Naive thymus-derived CD4-positive, alpha-beta T cell (primary cell): ENCODE measurements around the gene CIP2A. TPM values are rescaled to one million over a fixed set of nuclear protein-coding genes. Genes with fewer than 3 reads are reported as not detected.
A peak's percentile ranks its signal among the peaks of the same experiment; 100 is the strongest.

Experiments used
- ATAC-seq: fragments of 150-1000 bp; cut with Tn5 transposase; 2 replicates; pipeline ENCODE4 v1.10.0; 2021; ENCODE audit warnings: mild to moderate bottlenecking, moderate library complexity
- CTCF ChIA-PET: fragments of 350-600 bp; sonication (Branson Sonifier 250); formaldehyde crosslinking; loops from one replicate; lab custom pipeline; 2021; ENCODE audit warnings: antibody characterized with exemption; lab: Charles Lee
- POLR2A ChIA-PET: fragments of 350-600 bp; sonication (Branson Sonifier 250); formaldehyde crosslinking; loops from one replicate; lab custom pipeline; 2021; ENCODE audit warnings: antibody characterized with exemption, inconsistent platforms; lab: Charles Lee
- DNase-seq, 9 donors: peaks; one replicate each; pipeline versions ENCODE4 v3.0.0 to v3.0.0-alpha.2; 2020 to 2022; ENCODE audit warnings: mixed read lengths in 1 of 9
- H3K27ac ChIP-seq: one replicate; pipeline ENCODE4 v1.7.0; 2013; ENCODE audit warnings: mild to moderate bottlenecking, low read depth, low read length, moderate library complexity
- H3K27me3 ChIP-seq, 2 donors: one replicate each; pipeline ENCODE4 v1.7.0; 2013; ENCODE audit warnings: low read length in 2 of 2, mild to moderate bottlenecking in 2 of 2, moderate library complexity in 2 of 2; ENCODE audit not compliant: control insufficient read depth in 2 of 2, insufficient read depth in 2 of 2
- H3K36me3 ChIP-seq, 3 experiments: 1 replicate in 2 of 3; 2 replicates in 1 of 3; pipeline ENCODE4 v1.7.0; 2013; ENCODE audit warnings: low read length in 3 of 3, mild to moderate bottlenecking in 3 of 3, moderate library complexity in 1 of 3; ENCODE audit not compliant: insufficient read depth in 3 of 3, control insufficient read depth in 2 of 3
- H3K4me1 ChIP-seq, 2 donors: one replicate each; pipeline ENCODE4 v1.7.0; 2013; ENCODE audit warnings: low read length in 2 of 2, mild to moderate bottlenecking in 2 of 2, moderate library complexity in 1 of 2; ENCODE audit not compliant: control insufficient read depth in 2 of 2, insufficient read depth in 2 of 2
- H3K4me3 ChIP-seq: 2 replicates; pipeline ENCODE4 v1.7.0; 2013; ENCODE audit warnings: mild to moderate bottlenecking, low read length
- H3K9me3 ChIP-seq, 3 experiments: 1 replicate in 2 of 3; 2 replicates in 1 of 3; pipeline ENCODE4 v1.7.0; 2013; ENCODE audit warnings: low read length in 3 of 3; ENCODE audit not compliant: control insufficient read depth in 2 of 3
- H3K27ac Mint-ChIP-seq, 9 donors: one replicate each; pipeline ENCODE4 v1.8.0; 2020 to 2022; ENCODE audit warnings: mixed read lengths in 9 of 9, mild to moderate bottlenecking in 8 of 9, moderate library complexity in 5 of 9, inconsistent platforms in 2 of 9
- H3K27me3 Mint-ChIP-seq, 5 donors: one replicate each; pipeline ENCODE4 v1.8.0; 2021 to 2022; ENCODE audit warnings: mixed read lengths in 5 of 5, mild to moderate bottlenecking in 1 of 5
- H3K36me3 Mint-ChIP-seq, 5 donors: one replicate each; pipeline ENCODE4 v1.8.0; 2020 to 2022; ENCODE audit warnings: mixed read lengths in 5 of 5, mild to moderate bottlenecking in 3 of 5, inconsistent platforms in 1 of 5
- H3K4me1 Mint-ChIP-seq, 7 donors: one replicate each; pipeline ENCODE4 v1.8.0; 2020 to 2022; ENCODE audit warnings: mixed read lengths in 7 of 7, mild to moderate bottlenecking in 3 of 7, inconsistent platforms in 1 of 7
- H3K4me3 Mint-ChIP-seq, 10 donors: one replicate each; pipeline ENCODE4 v1.8.0; 2020 to 2022; ENCODE audit warnings: mild to moderate bottlenecking in 10 of 10, mixed read lengths in 10 of 10, moderate library complexity in 6 of 10, inconsistent platforms in 2 of 10
- H3K9me3 Mint-ChIP-seq, 11 donors: one replicate each; pipeline ENCODE4 v1.8.0; 2020 to 2022; ENCODE audit warnings: mixed read lengths in 11 of 11, mild to moderate bottlenecking in 4 of 11, inconsistent platforms in 1 of 11, moderate library complexity in 1 of 11
- intact Hi-C, 2 donors: fragments of 100-400 bp; cut with micrococcal nuclease; formaldehyde crosslinking; loops; one replicate each; pipeline ENCODE4 v1.15.1; 2023
- polyA plus RNA-seq, 2 donors: library from polyadenylated mRNA; unstranded; fragments of 300-500 nt; fragmentation: Illumina TruSeq; gene quantifications; one replicate each; pipeline ENCODE4 v1.2.3, GENCODE V29; 2021
- total RNA-seq, 6 experiments: library from RNA in 5 of 6; stranded (reverse) in 5 of 6; gene quantifications; 1 replicate in 5 of 6; 2 replicates in 1 of 6; pipeline ENCODE4 v1.2.3 and lab custom pipeline; 2021 to 2026

The CIP2A gene
- total and polyA plus RNA-seq, 7 experiments from 2014 or later: 1.7 to 44.2 (median 4.1) TPM

DNA sequence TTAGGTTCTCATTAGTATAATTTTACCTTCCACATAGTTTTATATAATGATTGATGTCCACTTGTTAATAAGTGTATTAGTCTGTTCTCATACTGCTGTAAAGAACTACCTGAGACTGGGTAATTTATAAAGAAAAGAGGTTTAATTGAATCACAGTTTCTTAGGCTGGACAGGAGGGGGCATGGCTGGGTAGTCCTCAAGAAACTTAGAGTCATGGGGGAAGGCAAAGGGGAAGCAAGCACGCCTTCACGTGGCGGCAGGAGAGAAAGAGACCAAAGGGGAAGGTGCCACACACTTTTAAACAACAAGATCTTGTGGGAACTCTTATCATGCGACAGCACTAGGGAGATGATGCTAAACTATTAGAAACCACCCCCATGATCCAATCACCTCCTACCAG is 19.5 kb upstream of the CIP2A start:
- Mint-ChIP-seq H3K27ac (no peak overlapping the region), H3K4me1 (peaks cover 10 to 36% (median 30%) of the 10 kb centered on the region in 7 donors), H3K27me3 (no peaks in the 10 kb centered on the region), H3K36me3 (peaks cover 3 to 48% (median 16%) of the 10 kb centered on the region in 5 donors), H3K9me3 (no peaks in the 10 kb centered on the region), H3K4me3 (no peak overlapping the region)
- Histone ChIP-seq H3K27me3 (no peaks in the 10 kb centered on the region), H3K4me1 (peaks cover 22 to 24% of the 10 kb centered on the region in 2 donors), H3K27ac (no peak overlapping the region), H3K36me3 (no peaks in the 10 kb centered on the region), H3K9me3 (no peaks in the 10 kb centered on the region), H3K4me3 (no peak overlapping the region)
- ATAC-seq: no peak
- DNase-seq: no peak
- CTCF ChIA-PET: no interaction called here
- POLR2A ChIA-PET: no interaction called here
- intact Hi-C loops: no loop called here

DNA sequence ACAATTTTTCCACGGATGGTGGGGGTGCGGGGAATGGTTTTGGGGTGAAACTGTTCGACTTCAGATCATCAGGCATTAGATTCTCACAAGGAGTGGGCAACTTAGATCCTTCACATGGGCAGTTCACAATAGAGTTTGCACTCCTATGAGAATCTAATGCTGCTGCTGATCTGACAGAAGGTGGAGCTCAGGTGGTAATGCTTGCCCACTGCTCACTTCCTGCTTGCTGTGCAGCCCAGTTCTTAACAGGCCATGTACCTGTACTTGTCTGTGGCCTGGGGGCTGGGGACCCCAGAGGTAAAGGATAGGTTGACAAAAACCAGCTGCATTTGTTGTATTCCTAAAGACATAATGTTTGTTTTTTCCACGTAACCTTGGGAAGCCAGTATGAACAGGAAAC is 16.3 kb upstream of the CIP2A start:
- CTCF ChIA-PET: interaction anchor here (0.5 to 6.5 kb wide), 2 partner anchors 16 to 214 kb away, joined by 3 to 39 read pairs; partner anchors contain the start of genes CIP2A and DZIP3
- H3K4me1 ChIP-seq: peaks cover 38 to 46% of the 10 kb centered on the region in 2 donors

DNA sequence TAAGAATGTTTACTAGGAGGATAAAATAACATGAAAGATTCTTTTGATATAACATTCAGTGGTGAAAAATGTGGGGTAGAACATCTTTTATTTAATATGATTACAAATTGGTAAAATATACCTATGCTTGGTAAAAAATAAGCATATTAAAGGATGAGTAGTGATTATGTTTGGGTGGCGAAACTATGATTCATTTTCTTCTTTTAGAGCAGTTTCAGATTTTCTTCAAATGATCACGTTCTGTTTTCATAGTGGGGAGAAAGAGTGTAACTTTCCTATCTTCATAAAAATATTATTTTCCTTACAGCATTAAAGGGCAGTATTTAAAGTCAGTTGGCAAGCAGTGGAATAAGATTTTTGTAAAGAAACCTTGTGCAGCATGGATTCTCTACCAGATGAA is 15.8 kb upstream of the CIP2A start:
- Mint-ChIP-seq H3K4me3 (peak overlapping the region in 5 of 10 donors; percentile 15 to 81 (median 58)), H3K9me3 (peaks cover 0 to 6% (median 0%) of the 10 kb centered on the region in 11 donors), H3K27ac (peak overlapping the region in 7 of 9 donors; percentile 0 to 94 (median 80)), H3K36me3 (peaks cover 0 to 26% (median 16%) of the 10 kb centered on the region in 5 donors), H3K4me1 (peaks cover 27 to 64% (median 54%) of the 10 kb centered on the region in 7 donors), H3K27me3 (no peaks in the 10 kb centered on the region)
- Histone ChIP-seq H3K27me3 (no peaks in the 10 kb centered on the region), H3K27ac (no peak overlapping the region), H3K36me3 (no peaks in the 10 kb centered on the region), H3K4me3 (no peak overlapping the region), H3K9me3 (no peaks in the 10 kb centered on the region), H3K4me1 (peaks cover 38 to 46% of the 10 kb centered on the region in 2 donors)
- POLR2A ChIA-PET: interaction anchor here (0.7 to 11.0 kb wide), 2 partner anchors 15 to 213 kb away, joined by 3 to 159 read pairs; partner anchors contain the start of genes CIP2A and DZIP3
- CTCF ChIA-PET: interaction anchor here (0.5 to 6.5 kb wide), 2 partner anchors 15 to 215 kb away, joined by 3 to 39 read pairs; partner anchors contain the start of genes CIP2A and DZIP3
- ATAC-seq: no peak
- intact Hi-C loops: no loop called here
- DNase-seq: no peak

More for the DNA sequence above, 16.3 kb upstream of the CIP2A start:
- Mint-ChIP-seq H3K36me3 (peaks cover 3 to 29% (median 16%) of the 10 kb centered on the region in 5 donors), H3K4me1 (peaks cover 27 to 64% (median 54%) of the 10 kb centered on the region in 7 donors), H3K27ac (peak overlapping the region in 8 of 9 donors; percentile 0 to 94 (median 81)), H3K9me3 (peaks cover 0 to 6% (median 0%) of the 10 kb centered on the region in 11 donors), H3K27me3 (no peaks in the 10 kb centered on the region), H3K4me3 (peak overlapping the region in 8 of 10 donors; percentile 15 to 70 (median 56))
- intact Hi-C loops: no loop called here
- Histone ChIP-seq H3K36me3 (no peaks in the 10 kb centered on the region), H3K4me3 (no peak overlapping the region), H3K27me3 (no peaks in the 10 kb centered on the region), H3K9me3 (no peaks in the 10 kb centered on the region), H3K27ac (no peak overlapping the region)
- POLR2A ChIA-PET: interaction anchor here (0.7 to 11.0 kb wide), 3 partner anchors 15 to 213 kb away, joined by 3 to 159 read pairs (median 3); partner anchors contain the start of genes CIP2A and DZIP3
- ATAC-seq (no peak), DNase-seq (peak in 2 of 9 donors; percentile 15 to 28)

DNA sequence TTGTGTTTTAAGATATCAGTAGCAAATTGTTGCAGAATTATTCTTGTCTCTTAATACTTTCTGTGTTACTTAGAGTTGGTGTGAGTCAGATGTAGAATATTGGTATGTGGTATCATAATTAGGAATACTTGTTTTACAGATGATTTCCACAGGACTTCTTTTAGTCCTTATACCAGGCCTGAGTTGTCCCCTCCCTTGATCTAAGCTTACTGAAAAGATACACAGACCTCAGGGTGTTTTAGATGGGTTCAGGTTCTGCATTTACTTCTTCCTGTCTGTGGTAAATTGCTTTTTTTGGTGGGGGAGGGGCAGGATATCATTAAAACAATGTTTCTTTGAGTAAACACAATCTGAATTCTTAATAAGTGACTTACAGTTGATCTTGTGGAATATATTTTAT is 14.5 kb upstream of the CIP2A start:
- Histone ChIP-seq H3K4me1 (peaks cover 38 to 46% of the 10 kb centered on the region in 2 donors), H3K36me3 (no peaks in the 10 kb centered on the region), H3K9me3 (no peaks in the 10 kb centered on the region), H3K4me3 (peak overlapping the region; percentile 37), H3K27me3 (no peaks in the 10 kb centered on the region), H3K27ac (peak overlapping the region; percentile 69)
- ChIA-PET POLR2A (interaction anchor here (0.8 to 11.0 kb wide), 3 partner anchors 14 to 478 kb away, joined by 3 to 159 read pairs (median 3); partner anchors contain the start of genes CIP2A and DZIP3), CTCF (interaction anchor here (0.8 to 6.5 kb wide), 2 partner anchors 14 to 478 kb away, joined by 3 to 39 read pairs; partner anchors contain the start of genes CIP2A and DZIP3)
- Mint-ChIP-seq H3K9me3 (peaks cover 0 to 6% (median 0%) of the 10 kb centered on the region in 11 donors), H3K27me3 (no peaks in the 10 kb centered on the region), H3K4me1 (peaks cover 27 to 64% (median 54%) of the 10 kb centered on the region in 7 donors), H3K4me3 (peak overlapping the region; percentile 18 to 81 (median 74)), H3K36me3 (peaks cover 0 to 17% (median 9%) of the 10 kb centered on the region in 5 donors), H3K27ac (peak overlapping the region; percentile 76 to 97 (median 87))
- DNase-seq (peak in 7 of 9 donors; percentile 32 to 67 (median 51)), ATAC-seq (peak; percentile 58)
- intact Hi-C loops: loop anchor here (2.0 to 5.0 kb wide), 4 partner anchors 215 to 1204 kb away; no protein-coding TSS in a partner anchor

DNA sequence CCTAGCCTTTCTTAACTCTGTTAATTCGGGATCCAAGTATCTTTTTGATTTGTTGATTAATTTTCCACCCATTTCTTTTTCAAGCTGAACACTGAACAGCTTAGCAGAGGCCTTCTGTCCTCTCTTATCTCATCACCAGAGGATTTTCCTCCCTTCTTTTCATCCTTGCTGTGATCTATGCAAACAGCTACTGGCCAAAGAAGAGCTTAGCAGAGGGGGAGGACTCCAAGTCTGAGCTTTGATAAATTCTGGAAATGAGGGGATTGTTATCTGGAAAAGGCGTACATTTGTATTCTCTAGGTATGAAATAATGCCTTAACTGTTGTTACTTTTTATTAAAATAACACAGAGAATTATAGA is 13.7 kb upstream of the CIP2A start:
- Histone ChIP-seq H3K4me1 (peaks cover 38 to 46% of the 10 kb centered on the region in 2 donors), H3K36me3 (no peaks in the 10 kb centered on the region), H3K9me3 (no peaks in the 10 kb centered on the region), H3K4me3 (peak overlapping the region; percentile 22), H3K27ac (peak overlapping the region; percentile 69), H3K27me3 (no peaks in the 10 kb centered on the region)
- ChIA-PET POLR2A (interaction anchor here (1.0 to 11.0 kb wide), 4 partner anchors 9 to 477 kb away, joined by 3 to 159 read pairs (median 3); partner anchors contain the start of genes CIP2A and DZIP3), CTCF (interaction anchor here (0.8 to 6.5 kb wide), 4 partner anchors 13 to 477 kb away, joined by 3 to 39 read pairs (median 4); partner anchors contain the start of genes CIP2A and DZIP3)
- Mint-ChIP-seq H3K9me3 (peaks cover 0 to 6% (median 0%) of the 10 kb centered on the region in 11 donors), H3K27me3 (no peaks in the 10 kb centered on the region), H3K4me1 (peaks cover 27 to 64% (median 54%) of the 10 kb centered on the region in 7 donors), H3K36me3 (peaks cover 0 to 17% (median 8%) of the 10 kb centered on the region in 5 donors), H3K27ac (peak overlapping the region; percentile 76 to 97 (median 93)), H3K4me3 (peak overlapping the region in 9 of 10 donors; percentile 65 to 81 (median 74))
- ATAC-seq (no peak), DNase-seq (no peak)
- intact Hi-C loops: loop anchor here (1.0 to 5.0 kb wide), 5 partner anchors 14 to 1204 kb away; partner anchors contain the start of genes CIP2A (in 2 of the 2) and DZIP3 (in 2 of the 2)

DNA sequence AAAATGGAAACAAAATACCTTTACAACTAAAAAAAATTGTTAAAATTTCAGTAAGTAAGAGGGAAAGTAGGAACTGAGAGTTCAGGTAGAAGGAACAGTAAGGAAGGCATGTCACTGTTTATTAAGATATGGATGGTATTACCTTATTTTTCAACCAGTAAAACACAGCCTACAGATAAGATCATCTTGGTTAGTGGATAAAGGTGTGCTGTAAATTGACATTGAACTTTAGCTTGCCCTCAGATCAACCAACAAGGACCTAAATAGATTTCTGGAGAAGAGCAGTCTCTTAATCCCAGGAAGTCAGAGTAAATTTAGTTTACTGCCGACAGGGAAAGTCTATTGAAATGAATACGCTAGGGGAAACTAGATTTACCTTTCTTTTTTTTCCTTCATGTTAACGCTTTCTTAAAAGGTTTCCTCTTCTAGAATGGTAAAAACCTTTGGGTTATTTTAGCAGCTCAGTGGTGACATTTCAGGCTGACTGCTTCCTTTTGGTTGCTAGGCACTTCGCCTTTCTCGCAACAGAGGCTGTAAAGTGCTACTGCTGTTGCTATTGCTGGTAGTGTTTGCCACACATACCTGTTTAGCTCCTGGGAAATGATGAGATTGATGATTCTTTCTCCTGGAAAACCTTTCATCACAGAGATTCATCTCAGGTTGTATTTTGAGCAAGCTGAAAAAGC is 13.2 kb upstream of the CIP2A start:
- Histone ChIP-seq H3K9me3 (no peaks in the 10 kb centered on the region), H3K27me3 (no peaks in the 10 kb centered on the region), H3K36me3 (no peaks in the 10 kb centered on the region), H3K4me1 (peaks cover 38 to 46% of the 10 kb centered on the region in 2 donors), H3K27ac (peak overlapping the region; percentile 69), H3K4me3 (peak overlapping the region; percentile 22)
- peak overlapping the region; percentile 76 to 97 (median 93) for H3K27ac Mint-ChIP-seq
- ChIA-PET CTCF (interaction anchor here (0.7 to 6.5 kb wide), 4 partner anchors 12 to 218 kb away, joined by 3 to 39 read pairs (median 4); partner anchors contain the start of genes CIP2A and DZIP3), POLR2A (interaction anchor here (1.0 to 11.0 kb wide), 4 partner anchors 9 to 477 kb away, joined by 3 to 159 read pairs (median 3); partner anchors contain the start of genes CIP2A and DZIP3)
- peaks cover 0 to 6% (median 0%) of the 10 kb centered on the region in 11 donors for H3K9me3 Mint-ChIP-seq
- DNase-seq (peak in 7 of 9 donors; percentile 34 to 74 (median 57)), ATAC-seq (peak; percentile 92)
- H3K4me1 Mint-ChIP-seq: peaks cover 27 to 64% (median 54%) of the 10 kb centered on the region in 7 donors
- peaks cover 0 to 13% (median 4%) of the 10 kb centered on the region in 5 donors for H3K36me3 Mint-ChIP-seq
- H3K4me3 Mint-ChIP-seq: peak overlapping the region; percentile 25 to 81 (median 74)
- intact Hi-C loops: loop anchor here (1.0 to 5.0 kb wide), 5 partner anchors 13 to 1205 kb away; partner anchors contain the start of genes CIP2A (in 2 of the 2) and DZIP3 (in 2 of the 2)
- H3K27me3 Mint-ChIP-seq: no peaks in the 10 kb centered on the region
